RPMI8226 (cell line): Measurements from ENCODE around the gene LSP1.
A peak's percentile ranks its signal among the peaks of the same experiment; 100 is the strongest.
"Not testable (repeated sequence)": the region's sequence is repeated elsewhere in the genome, so short reads cannot be mapped to it uniquely, and the experiment has no call there.

ENCODE experiments used
- DNase-seq: peaks from one replicate; pipeline ENCODE4 v3.0.0-alpha.2; 2015

LSP1 gene

DNA sequence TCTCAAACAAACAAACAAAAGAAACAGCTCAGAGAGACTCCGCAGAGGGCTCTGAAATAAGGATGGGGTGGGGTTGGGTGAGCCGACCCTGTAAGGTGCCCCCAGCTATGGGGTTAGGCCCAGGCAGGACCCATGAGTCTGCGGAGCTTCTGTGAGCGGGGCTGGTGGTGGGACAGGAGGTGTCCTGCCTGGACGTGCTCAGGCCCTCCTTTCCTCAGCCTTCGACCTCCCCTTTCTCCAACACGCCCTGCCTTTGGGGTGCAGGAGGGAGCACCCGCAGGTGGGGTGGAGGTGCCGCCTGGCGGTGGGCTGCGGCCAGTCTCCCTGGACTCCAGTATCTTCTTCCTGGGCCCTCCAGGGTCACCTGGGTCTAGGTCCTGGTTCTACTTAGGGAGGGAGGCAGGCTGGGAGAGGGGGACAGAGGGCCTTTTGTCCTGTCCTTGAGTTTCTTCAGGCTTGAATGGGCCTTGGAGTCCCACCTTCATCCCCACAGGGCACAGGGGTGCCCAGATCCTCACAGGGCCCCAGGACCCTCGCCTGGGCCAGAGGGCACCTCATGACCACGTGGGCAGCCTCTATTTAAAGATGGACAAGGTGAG, 26.6 kb downstream of the LSP1 start:
- no peak for DNase-seq

DNA sequence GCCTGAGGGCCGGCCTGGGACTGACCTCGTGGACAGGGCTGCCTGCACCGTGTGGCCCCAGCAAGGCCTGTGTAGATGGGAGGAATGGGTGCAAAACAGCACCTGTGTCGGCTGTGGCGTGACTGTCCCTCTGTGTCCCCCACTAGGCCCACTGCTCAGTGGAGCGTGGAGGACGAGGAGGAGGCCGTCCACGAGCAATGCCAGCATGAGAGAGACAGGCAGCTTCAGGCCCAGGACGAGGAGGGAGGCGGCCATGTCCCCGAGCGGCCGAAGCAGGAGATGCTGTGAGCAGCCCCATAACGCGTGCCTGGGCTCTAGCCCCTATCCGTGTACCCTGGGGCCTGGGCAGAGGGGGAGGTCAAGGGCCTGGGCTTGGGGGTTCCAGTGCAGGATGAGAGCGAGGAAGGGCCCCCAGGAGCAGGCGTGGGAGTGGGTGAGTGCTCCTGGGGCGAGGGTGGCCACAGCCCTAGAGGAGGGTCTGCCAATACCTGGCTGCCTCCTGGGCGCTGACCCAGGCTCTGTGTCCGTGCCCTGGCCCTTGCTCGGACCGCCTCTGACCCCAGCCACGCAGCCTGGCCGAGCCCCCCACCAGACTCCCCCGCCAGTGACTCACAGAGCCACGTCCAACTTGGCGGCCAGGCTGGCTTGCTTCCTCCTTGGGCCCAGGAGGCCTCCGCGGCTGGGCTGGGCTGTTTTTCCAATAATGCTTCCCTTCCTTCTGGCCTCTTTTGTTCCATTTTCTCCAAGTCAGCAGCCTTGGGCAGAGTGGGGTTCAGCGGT, 27.2 kb downstream of the LSP1 start:
- no peak for DNase-seq

DNA sequence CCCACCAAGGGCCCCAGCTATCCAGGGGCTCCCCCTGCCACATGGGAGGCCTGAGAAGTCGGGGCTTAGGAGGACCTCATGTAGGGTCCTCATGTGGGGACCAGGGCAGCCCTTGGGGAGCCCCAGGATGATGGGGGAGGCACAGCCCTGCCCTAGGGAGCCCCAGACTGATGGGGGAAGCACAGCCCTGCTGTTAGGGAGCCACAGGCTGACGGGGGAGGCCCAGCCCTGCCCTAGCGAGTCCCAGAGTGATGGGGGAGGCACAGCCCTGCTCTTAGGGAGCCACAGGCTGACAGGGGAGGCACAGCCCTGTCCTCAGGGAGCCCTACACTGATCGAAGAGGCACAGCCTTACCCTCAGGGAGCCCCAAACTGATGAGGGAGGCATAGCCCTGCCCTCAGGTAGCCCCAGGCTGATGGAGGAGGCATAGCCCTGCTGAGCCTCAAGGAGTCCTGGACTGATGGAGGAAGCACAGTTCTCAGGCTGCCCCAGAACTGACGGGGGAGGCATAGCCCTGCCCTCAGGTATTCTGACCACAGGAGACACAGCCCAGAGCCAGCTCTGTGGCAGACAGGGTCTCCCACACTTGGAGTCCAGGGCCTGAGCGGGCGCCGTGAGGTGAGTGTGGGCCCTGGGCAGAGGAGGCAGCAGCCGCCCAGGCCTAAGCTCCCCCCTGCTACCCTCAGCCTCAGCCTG, 28.0 kb downstream of the LSP1 start:
- no peak for DNase-seq

DNA sequence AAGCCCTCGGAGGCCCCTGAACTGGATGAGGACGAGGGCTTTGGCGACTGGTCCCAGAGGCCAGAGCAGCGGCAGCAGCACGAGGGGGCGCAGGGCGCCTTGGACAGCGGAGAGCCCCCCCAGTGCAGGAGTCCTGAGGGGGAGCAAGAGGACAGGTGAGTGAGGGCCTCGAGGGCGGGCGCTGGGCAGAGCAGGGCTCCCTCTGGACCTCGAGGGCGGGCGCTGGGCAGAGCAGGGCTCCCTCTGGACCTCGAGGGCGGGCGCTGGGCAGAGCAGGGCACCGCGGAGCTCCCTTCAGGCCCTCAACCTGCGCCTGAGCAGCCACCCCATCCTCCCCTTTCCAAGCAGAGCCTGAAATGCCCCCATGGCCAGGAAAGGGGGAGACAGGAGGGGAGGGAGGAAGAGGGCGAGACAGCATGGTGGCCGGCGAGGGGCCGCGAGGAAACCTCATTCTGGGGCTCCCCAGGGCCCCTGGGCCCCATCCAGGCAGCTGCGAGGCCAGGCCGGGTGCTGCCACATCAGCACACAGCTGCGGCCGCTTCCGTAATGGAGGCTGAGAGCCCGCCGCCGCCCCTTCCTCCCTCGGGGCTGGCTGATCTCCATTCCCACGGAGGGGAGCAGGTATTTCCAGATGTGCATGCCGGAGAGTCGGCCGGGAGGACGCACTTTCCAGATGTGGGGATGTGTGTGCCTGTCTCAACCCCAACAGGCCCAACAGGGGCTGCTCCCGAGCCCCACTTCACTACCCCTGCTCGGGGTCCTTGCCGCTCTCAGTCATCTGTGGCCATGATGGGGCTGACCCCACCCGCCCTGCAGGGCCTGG, 28.8 kb downstream of the LSP1 start:
- DNase-seq = no peak

DNA sequence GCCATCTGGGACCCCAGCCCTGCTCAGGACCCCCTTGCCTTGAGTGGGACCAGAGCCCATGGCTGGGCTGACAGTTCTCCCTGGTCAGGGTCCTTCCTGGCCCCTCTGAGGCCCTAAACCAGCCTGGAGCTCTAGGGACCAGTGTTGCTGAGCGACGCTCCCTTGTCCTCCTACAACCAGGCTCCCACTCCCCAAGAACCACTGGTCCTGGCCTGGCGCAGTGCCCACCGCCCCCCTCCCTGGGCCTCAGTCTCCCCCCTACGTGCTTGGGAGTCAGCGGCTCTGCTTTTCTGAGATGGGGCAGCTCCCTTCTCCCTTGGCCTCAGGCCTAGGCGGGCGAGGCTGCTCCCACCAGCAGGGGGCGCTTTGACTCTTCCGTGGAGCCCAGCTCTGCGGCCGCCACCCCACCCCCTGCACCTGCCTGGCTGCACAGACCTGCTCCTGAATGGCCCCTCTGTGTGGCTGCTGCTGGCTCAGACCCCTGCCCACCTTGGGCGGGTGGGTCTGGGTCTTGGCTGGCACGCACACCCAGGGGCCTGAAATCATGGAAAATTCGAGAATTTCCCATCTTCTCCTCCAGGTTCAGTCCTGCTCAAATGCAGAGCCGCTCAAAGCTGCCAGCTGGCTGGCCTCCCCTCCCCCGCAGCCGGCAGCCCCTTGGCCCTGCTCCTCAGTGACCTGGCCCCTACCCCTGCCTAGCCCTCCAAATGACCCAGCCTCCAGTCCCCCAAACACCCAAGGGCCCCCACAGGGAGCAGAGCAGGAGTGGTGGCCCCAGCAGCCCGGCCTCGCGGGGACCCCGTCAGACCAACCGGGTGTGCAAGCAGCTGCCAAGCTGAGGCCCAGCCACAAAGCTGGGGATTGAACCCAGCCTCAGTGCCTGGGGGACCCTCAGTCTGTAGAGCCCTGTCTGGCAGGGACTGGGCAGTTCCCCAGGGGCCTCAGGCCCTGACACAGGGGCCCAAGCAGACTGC, 29.7 kb downstream of the LSP1 start:
- DNase-seq = peak; percentile 67

DNA sequence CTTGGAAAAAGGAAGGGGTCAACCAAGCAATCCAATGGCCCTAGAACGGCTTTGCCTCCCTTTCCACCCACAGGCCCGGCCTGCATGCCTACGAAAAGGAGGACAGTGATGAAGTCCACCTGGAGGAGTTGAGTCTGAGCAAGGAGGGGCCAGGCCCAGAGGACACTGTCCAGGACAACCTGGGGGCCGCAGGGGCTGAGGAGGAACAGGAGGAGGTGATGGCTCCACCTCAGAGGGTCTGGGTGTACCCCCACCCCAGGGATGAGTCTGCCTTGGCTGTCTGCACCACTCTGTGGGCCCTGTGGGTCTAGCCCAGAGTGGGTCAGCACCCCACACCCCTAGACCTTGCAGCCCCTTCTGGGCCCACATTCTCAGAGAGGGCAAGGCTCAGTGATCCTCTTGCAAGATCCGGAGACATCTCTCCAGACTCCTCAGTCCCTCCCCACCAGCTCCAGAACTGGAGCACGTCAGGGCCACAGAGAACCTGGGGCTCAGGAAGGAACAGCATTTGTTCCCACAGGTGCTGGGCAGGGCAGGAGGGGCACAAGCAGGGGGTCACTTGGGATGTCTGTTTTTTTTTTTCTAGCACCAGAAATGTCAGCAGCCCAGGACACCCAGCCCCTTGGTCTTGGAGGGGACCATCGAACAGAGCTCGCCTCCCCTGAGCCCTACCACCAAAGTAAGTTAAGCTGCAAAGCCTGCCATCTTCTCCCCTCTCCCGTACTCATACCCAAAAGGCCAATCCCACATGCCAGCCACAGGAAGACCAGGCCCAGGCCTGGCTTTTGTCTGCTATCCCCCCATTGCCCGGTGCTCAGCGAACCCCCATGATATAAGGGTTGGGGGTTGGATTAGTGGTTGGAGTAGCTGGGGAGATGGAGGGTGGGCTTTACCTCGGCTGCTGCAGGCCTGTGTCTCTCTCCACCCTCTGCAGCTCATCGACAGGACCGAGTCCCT, 30.7 kb downstream of the LSP1 start:
- DNase-seq = no peak

DNA sequence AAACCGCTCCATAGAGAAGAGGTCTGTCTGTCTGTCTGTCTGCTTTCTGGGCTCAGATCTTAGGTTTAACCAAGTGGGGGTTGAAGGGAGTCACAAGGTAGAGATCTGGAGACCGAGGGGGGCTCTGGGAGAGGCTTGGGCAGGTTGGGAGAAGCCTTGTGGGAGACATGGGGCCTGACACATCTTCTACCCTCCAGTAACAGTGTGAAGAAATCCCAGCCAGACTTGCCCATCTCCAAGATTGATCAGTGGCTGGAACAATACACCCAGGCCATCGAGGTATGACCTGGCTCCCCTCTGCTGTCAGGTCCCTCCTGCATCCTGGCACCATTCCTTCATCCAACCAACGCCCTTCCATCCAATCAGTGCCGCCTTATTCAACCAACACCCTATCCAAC, 31.4 kb downstream of the LSP1 start:
- DNase-seq = no peak

DNA sequence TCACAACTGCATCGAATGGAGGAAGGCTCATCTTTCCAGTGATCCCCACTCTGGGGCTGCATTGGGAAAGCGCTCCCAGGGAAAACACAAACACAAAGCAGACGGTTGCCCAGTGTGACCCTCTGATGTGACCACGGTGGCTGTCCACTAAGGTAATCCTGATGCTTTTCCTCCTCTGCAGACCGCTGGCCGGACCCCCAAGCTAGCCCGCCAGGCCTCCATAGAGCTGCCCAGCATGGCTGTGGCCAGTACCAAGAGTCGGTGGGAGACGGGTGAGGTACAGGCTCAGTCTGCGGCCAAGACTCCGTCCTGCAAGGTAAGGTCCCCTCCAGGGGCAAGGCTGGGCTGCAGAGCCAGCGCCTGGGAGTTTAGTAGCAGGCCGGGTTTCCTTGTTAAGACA, 33.7 kb downstream of the LSP1 start:
- DNase-seq = not testable (repeated sequence)

DNA sequence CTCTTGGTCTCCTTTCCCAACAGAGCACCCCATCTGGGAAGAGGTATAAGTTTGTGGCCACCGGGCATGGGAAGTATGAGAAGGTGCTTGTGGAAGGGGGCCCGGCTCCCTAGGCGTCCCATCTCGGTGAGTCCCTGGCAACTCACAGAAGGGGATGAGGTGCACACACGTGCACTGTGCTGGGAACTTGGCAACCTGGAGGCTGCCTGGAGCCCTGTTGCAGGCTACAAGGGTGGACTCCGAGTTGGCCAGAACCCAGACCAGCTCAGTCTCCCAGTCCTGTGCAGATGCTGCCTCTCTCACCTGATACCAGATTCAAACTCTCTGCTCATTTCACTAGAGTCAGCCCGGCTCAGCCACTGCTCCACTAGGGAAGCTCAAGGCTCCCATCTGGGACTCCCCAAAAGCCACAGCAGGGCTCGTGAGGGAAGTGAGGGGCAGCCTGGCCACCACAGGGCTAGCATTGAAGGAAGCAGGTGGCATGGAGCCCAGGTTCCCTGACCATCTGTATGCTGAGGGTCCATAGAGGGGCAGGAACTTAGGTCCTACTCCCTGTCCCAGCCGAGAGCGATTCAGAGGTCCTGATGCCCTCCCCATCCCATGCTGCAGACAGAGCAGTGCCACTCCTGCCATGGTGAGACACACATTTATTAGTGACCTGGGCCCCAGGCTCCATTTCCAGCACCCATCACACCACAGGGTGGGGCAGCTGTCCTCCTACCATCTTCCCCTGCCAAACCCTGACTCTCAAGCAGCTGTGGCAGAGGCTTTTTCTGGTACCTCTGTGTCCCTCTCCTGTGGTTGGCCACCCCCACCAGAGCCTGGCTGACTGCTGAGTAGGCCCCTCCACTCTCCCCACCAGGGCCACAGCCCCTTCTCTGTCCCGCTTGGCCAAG, 34.8 kb downstream of the LSP1 start:
- DNase-seq = no peak

DNA sequence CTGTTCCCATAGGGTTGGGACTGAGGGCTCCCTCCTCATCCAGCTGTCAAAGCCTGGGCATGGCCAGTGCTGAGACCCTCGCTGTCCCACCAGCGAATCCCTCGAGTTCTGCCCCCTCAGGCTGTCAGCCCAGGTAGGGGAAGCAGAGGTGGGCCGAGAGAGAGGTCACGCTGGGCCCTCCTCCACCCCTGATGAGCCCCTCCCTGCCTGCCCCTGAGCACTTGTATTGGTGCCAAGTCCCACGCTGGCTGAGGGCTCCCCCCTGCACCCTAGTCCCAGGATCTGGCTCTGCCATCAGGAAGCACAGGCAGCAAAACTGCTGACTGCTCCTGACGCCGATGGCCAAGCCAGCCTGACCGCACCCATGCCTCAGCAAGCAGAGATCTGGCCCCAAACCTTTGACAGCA, 35.5 kb downstream of the LSP1 start:
- no peak for DNase-seq

DNA sequence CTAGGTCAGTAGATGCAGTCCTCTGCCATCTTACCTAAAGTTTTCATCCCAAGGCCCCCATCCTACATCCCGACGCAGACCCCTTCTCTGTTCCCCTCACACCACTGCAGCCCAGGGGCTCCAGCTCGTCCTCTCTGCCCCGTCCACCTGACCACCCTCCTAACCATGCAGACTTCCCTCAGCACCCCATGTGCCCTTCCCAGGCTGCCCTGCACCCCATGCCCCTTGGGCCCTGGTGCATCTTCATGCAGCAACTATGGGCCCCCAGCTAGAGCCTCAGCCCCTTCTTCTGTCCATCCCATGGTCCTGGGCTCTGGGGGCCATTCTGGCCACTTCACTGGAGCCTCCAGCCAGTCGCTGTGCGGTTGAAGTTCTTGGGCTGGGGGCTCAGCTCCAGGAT, 35.9 kb downstream of the LSP1 start:
- DNase-seq = no peak

DNA sequence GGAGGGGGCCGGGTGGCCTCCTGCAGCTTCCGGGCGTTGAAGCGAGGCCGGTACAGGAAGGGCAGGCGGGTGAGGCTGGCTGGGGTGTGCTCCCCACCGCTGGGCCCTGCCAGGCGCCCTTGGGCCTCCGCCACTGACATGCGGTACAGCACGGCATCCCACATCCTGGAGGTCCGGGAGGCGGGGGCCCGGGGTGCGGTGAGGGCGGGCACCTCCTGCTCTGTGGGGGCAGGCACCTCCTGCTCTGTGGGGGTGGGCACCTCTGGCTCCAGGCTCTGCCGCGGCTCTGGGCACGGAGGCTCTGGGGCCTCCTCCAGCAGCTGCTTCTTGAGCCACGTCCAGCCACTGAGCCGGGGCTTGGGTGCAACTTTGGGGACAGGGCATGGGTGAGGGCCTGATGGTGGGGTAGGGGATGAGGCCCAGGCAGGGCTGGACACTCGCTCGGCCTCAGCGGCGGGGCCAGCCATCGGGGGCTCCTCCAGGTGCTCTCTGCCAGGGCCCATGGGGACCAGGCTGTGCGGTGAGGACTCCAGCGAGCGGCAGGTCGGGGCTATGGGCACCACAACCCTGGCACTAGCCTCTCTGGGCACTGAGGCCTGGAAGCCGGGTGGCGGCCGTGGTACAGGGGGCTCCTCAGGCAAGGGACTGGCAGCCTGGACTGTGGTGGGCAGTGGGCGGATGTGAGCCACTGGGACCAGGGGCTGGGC, 36.5 kb downstream of the LSP1 start:
- DNase-seq = no peak

DNA sequence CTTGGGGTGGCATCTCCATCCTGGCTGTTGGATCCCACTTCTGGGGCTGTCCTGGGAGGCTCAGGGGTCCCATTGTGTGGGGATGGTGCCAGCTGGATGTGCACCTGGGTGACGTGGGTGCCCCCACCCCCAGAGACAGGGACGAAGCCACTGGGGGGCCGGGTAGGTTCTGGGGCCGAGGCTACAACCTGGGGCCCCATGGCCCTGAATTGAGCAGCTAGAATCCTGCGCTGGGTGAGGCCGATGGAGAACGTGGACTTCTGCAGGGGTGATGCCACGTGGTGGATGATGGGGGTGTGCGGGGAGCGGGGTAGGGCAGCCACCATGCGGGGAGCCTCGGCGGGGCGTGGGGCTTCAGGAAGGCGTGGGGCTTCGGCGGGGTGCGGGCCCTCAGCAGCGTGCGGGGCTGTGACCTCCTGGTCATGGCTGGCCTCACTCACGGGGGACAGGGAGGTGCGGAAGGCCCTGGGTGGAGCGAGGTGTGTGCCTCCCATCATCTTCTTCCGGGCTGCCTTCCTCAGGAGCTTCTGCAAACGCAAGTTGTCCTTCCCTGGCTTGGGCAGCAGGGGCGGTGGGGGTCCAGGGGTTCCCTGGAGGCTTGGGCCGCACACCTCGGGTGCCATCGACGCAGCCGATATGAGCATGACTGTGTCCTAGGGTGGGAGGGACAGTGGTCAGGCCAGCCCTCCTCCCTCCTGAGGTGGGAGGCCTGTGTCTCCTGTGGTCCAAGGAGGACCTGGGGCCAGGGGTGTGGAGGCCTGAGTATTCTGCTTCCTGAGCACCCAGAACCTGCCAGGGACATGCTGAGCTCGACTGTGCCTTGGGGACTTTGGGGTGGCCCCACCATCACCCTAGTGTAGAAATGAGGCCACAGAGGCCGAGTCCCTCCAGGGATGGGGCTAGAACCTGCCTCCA, 37.3 kb downstream of the LSP1 start:
- DNase-seq = no peak

DNA sequence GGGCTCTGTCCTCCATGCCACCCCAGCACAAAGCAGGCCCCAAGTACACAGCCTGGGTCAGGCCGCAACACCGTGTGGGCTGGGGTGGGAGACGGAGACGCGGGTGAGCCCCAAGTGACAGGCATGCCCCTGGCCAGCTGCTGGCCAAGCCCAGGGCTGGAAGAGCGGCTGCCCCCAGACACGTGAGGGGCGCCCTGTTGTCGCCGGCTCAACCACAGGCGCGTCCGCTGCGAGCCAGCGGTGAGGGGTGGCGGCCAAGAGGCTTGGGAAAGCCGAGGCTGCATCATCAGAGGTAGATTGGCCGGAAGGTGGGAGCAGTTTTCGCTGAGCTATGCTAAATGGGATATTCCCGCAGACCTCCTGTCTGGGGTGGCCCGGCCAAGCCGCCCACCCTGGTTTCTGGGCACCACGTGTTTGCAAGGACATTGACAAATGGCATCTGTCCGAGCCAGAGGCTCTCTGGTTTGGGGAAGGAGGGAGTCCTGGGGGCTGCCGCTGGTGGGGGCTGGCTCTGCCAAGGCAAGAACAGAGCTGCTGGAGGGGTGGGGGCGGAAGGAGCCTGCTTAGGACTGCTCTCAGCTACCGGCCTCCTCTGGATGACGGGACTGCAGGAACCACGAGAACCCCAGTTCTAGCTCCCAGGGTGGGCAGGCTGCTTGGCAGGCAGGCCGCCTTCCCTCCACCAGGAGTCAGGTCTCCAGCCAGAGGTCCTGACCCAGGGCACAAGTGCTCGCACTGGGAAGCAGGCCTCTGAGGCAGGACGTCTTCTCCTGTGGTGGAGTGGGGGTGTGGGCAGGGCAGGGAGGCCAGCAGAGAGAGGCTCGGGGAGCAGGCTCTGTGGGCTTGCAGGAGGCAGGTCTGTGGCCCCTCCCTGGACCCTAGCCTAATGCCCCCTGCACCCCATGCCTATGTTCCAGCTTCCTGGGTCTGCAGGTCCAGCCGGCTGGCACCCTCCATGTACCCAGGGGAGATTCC, 38.3 kb downstream of the LSP1 start:
- no peak for DNase-seq

DNA sequence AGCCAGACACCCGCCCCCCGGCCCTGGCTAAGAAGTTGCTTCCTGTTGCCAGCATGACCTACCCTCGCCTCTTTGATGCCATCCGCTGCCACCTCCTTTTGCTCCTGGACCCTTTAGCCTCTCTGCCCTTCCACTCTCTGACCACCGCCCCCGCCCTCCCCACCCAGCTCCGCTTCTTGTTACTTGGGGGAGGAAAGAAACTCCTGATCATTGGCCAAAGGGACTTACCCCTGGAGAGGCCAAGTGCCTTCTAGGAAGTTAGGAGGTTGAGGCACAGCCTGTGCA, 38.9 kb downstream of the LSP1 start, which contains the start of gene PRR33:
Gene PRR33, minus strand, starts transcription at position 65 of the 285 bp plus-strand sequence. CDS start 1,311 bp downstream, outside the sequence.
- DNase-seq = no peak

DNA sequence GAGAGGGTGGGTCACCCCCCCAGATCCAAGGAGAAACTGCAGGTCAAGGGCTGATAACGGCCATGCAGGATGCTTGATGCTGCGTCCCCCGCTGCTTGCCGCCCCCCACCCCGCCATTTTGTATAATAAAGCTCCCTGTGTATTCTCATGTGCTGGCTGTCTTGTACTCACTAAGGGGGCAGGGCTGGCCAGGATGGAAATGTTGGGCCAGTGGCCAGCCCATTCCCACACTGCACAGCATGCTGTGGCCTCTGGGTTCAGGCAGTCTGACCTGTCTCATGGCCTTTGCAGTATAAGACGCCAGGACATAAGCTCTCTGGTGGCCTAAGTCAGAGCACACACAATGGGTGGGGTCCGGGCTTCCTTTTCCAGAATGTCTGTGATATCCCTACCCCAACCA, 39.2 kb downstream of the LSP1 start:
- DNase-seq = no peak

DNA sequence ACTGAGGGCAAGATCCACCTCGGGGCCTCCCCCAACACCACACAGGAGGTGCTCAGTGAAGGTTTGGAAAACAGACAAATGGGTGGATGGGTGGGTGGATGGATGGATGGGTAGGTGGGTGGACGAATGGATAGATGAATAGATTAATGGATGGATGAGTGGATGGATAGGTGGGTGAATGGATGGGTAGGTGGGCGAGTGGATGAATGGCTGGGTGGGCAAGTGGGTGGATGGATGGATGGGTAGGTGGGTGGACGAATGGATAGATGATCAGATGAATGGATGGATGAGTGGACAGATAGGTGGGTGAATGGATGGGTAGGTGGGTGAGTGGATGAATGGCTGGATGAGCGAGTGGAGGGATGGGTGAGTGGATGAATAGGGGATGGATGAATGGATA, 39.7 kb downstream of the LSP1 start:
- no peak for DNase-seq
